ENCODE results near the gene CCDC137.

DNA sequence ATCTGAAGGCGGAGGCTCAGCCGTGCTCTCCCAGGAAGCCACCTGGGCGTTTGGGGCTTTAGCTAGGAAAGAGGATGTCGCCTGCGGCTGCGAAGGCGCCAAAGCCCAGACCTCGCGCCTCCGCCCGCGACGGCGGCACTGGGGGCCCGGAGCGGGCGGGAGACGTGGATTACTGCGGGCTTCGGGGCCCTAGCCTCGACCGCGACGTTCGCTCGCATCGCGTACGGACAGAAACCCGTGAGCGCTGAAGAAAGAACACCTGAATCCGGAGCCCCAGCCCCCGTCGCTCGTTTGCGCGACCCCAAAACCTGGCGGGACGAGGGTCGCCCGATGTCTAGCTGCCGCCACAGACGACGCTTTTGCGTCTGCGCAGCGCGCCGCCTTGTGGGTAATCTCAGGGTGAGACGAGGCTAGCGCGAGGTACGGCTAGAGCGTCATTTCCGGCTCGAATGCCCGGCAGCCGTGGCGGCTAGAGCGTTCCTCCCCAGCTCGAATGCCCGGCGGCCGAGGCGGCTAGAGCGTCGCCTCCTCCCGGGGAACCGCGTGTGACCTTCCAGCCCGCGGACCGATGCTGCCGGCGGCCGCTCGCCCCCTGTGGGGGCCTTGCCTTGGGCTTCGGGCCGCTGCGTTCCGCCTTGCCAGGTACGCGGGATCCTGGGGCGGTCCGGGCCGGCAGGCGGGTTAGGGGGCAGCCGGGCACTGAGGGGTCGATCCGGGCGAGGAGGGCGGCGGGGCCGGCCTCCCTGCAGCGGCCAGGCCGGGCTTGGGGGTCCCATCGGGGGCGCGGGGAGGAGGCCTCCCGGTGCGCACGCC, 36.6 kb downstream of the CCDC137 start, which contains the start of gene MRPL12:
- TF ChIP-seq EZH2 (IDR thresholded peaks at IDR 0.05) = no peak
- TF ChIP-seq CTCF (IDR thresholded peaks at IDR 0.05) = no peak

Measured in neural progenitor cell (in vitro differentiated cells).